HepG2 (cell line): Measurements from ENCODE around the gene IQCN. TPM values are rescaled to one million over a fixed set of nuclear protein-coding genes. Genes with fewer than 3 reads are reported as not detected.

Experiments used
- GTF2F1 ChIP-seq: fragments of 150-350 bp; IDR thresholded peaks from 2 replicates; pipeline ENCODE4 v1.6.1; 2014; ENCODE audit warnings: low read length
- KAT8 ChIP-seq: IDR thresholded peaks from 2 replicates; pipeline ENCODE4 v1.6.1; 2016; ENCODE audit warnings: missing genetic modification reagents, missing compliant biosample characterization
- MBNL3 ChIP-seq: fragments of 250-450 bp; sonication (Bioruptor Pico); conservative IDR thresholded peaks from 2 replicates; pipeline ENCODE4 v1.8.0; 2022; ENCODE audit warnings: mild to moderate bottlenecking, inconsistent platforms
- MXI1 ChIP-seq: IDR thresholded peaks from 3 replicates; pipeline ENCODE4 v1.6.1; 2012; ENCODE audit warnings: low read depth, low read length, inconsistent platforms, borderline replicate concordance
- PRMT3 ChIP-seq: sonication (generic); formaldehyde crosslinking; IDR thresholded peaks from 2 replicates; pipeline ENCODE4 v1.8.1; 2022; ENCODE audit warnings: low read depth, mild to moderate bottlenecking, moderate library complexity, missing genetic modification reagents, borderline replicate concordance
- RFXAP ChIP-seq: sonication (generic); formaldehyde crosslinking; IDR thresholded peaks from 2 replicates; pipeline ENCODE4 v1.4.0; 2020; ENCODE audit warnings: missing genetic modification reagents, borderline replicate concordance
- SSRP1 ChIP-seq: IDR thresholded peaks from 2 replicates; pipeline ENCODE4 v1.6.1; 2016; ENCODE audit warnings: control low read depth
- TBX2 ChIP-seq: sonication (generic); formaldehyde crosslinking; IDR thresholded peaks from 2 replicates; pipeline ENCODE4 v1.5.0; 2020; ENCODE audit warnings: missing genetic modification reagents, mild to moderate bottlenecking, borderline replicate concordance
- ZNF136 ChIP-seq: sonication (generic); formaldehyde crosslinking; IDR thresholded peaks from 2 replicates; pipeline ENCODE4 v1.8.1; 2022; ENCODE audit warnings: low read depth, mild to moderate bottlenecking, moderate library complexity, missing genetic modification reagents
- ZNF234 ChIP-seq: sonication (generic); formaldehyde crosslinking; conservative IDR thresholded peaks from 2 replicates; pipeline ENCODE4 v1.5.1; 2020; ENCODE audit warnings: mild to moderate bottlenecking, missing genetic modification reagents
- ZNF253 ChIP-seq: sonication (generic); formaldehyde crosslinking; IDR thresholded peaks from 2 replicates; pipeline ENCODE4 v1.8.0; 2022; ENCODE audit warnings: mild to moderate bottlenecking, missing genetic modification reagents, borderline replicate concordance
- ZNF615 ChIP-seq: sonication (generic); formaldehyde crosslinking; IDR thresholded peaks from 2 replicates; pipeline ENCODE4 v1.5.0; 2020; ENCODE audit warnings: mild to moderate bottlenecking, missing genetic modification reagents, borderline replicate concordance
- ZNF781 ChIP-seq: sonication (generic); formaldehyde crosslinking; IDR thresholded peaks from 2 replicates; pipeline ENCODE4 v1.5.1; 2020; ENCODE audit warnings: borderline replicate concordance, mild to moderate bottlenecking, missing genetic modification reagents; ENCODE audit errors: not compliant biosample characterization
- ZSCAN9 ChIP-seq: IDR thresholded peaks from 2 replicates; pipeline ENCODE4 v1.6.1; 2016; ENCODE audit warnings: borderline replicate concordance
- polyA plus RNA-seq, 8 experiments: library from polyadenylated mRNA; depleted of rRNA in 3 of 8; stranded (reverse) in 7 of 8; unstranded in 1 of 8; fragments of >200 nt; fragmentation: Illumina TruSeq in 4 of 8; extraction: Trizol in 4 of 8; gene quantifications; 2 replicates each; pipeline versions ENCODE4 v1.2.1 to v1.2.3, GENCODE V29; 2011 to 2016; ENCODE audit warnings: low read depth in 4 of 8, missing spikeins in 1 of 8, mixed read lengths in 1 of 8; ENCODE audit not compliant: insufficient read depth in 1 of 8
- total RNA-seq, 5 experiments: library from RNA; depleted of rRNA; stranded (reverse); fragments of >200 nt; fragmentation: Illumina TruSeq; extraction: Trizol; gene quantifications; 2 replicates each; pipeline ENCODE4 v1.2.3, GENCODE V29; 2016; ENCODE audit warnings: low read depth in 1 of 5
- TF ChIP-seq, protein P1 (sequence below): IDR thresholded peaks from 2 replicates; pipeline ENCODE4 v1.6.1; 2016
- TF ChIP-seq, protein P2 (sequence below): sonication (generic); formaldehyde crosslinking; IDR thresholded peaks from 2 replicates; pipeline ENCODE4 v1.4.0; 2020; ENCODE audit warnings: missing genetic modification reagents
- TF ChIP-seq, protein P3 (sequence below): sonication (generic); formaldehyde crosslinking; IDR thresholded peaks from 2 replicates; pipeline ENCODE4 v1.5.0; 2020; ENCODE audit warnings: mild to moderate bottlenecking, missing genetic modification reagents, borderline replicate concordance
- TF ChIP-seq, protein P4 (sequence below): sonication (generic); formaldehyde crosslinking; IDR thresholded peaks from 2 replicates; pipeline ENCODE4 v1.8.0; 2022; ENCODE audit warnings: mild to moderate bottlenecking, missing genetic modification reagents, moderate library complexity

IQCN gene
- total and polyA plus RNA-seq, 2 of the 13 experiments (the other 11 are each of a cell fraction or from before 2014, with no cell fraction given) = 0.04 to 0.18 TPM

DNA sequence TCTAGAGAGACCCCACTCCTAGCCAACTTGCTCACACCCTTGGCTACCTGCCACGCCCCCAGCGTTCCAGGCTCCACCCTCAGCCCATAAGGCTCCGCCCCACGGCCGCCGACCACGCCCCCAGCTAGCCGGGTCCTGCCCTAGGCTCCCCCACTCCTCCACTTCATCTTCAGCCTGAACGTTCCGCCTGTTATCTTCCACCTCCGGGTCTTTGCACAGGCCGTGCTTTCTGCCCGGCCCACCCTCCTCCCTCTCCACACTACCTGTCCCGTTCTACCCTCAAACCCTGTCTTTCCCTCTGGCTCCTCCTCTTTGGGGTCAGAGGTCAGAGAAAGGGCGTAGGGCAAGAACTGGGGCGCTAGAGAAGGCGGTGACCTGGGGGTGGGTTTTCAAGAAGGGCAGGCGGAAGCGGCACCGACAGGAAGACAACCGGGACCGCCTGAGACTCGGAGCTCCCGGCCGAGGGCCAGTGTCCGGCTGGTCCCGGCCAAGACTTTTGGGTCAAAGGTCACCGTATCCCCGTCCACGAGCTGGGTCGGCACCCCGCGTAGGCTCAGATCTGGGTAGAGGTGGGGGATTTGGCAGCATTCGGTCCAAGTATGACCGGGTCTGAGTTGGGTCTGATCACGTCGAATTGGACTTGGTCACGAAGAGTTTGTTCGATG lies 50.3 kb downstream of the IQCN start (continued):
- TF ChIP-seq, protein P1, sequence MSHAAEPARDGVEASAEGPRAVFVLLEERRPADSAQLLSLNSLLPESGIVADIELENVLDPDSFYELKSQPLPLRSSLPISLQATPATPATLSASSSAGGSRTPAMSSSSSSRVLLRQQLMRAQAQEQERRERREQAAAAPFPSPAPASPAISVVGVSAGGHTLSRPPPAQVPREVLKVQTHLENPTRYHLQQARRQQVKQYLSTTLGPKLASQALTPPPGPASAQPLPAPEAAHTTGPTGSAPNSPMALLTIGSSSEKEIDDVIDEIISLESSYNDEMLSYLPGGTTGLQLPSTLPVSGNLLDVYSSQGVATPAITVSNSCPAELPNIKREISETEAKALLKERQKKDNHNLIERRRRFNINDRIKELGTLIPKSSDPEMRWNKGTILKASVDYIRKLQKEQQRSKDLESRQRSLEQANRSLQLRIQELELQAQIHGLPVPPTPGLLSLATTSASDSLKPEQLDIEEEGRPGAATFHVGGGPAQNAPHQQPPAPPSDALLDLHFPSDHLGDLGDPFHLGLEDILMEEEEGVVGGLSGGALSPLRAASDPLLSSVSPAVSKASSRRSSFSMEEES (CRISPR knock-in tag) = no peak
- TF ChIP-seq RFXAP (no peak; the same call in 1 of the 2 replicates), KAT8 (CRISPR knock-in tag) (peak; percentile 53; the same call in 1 of the 2 replicates), ZNF253 (CRISPR knock-in tag) (no peak), ZNF136 (CRISPR knock-in tag) (no peak), GTF2F1 (no peak), ZSCAN9 (CRISPR knock-in tag) (no peak), ZNF615 (no peak), PRMT3 (CRISPR knock-in tag) (no peak), ZNF234 (CRISPR knock-in tag) (no peak), TBX2 (CRISPR knock-in tag) (peak; percentile 67), MBNL3 (CRISPR knock-in tag) (no peak), MXI1 (peak; percentile 20; the same call in 1 of the 3 replicates), SSRP1 (CRISPR knock-in tag) (0 out of 2 replicates have a peak, but pooled peaks have one; percentile 54), ZNF781 (CRISPR knock-in tag) (peak; percentile 59)
- TF ChIP-seq, protein P2, sequence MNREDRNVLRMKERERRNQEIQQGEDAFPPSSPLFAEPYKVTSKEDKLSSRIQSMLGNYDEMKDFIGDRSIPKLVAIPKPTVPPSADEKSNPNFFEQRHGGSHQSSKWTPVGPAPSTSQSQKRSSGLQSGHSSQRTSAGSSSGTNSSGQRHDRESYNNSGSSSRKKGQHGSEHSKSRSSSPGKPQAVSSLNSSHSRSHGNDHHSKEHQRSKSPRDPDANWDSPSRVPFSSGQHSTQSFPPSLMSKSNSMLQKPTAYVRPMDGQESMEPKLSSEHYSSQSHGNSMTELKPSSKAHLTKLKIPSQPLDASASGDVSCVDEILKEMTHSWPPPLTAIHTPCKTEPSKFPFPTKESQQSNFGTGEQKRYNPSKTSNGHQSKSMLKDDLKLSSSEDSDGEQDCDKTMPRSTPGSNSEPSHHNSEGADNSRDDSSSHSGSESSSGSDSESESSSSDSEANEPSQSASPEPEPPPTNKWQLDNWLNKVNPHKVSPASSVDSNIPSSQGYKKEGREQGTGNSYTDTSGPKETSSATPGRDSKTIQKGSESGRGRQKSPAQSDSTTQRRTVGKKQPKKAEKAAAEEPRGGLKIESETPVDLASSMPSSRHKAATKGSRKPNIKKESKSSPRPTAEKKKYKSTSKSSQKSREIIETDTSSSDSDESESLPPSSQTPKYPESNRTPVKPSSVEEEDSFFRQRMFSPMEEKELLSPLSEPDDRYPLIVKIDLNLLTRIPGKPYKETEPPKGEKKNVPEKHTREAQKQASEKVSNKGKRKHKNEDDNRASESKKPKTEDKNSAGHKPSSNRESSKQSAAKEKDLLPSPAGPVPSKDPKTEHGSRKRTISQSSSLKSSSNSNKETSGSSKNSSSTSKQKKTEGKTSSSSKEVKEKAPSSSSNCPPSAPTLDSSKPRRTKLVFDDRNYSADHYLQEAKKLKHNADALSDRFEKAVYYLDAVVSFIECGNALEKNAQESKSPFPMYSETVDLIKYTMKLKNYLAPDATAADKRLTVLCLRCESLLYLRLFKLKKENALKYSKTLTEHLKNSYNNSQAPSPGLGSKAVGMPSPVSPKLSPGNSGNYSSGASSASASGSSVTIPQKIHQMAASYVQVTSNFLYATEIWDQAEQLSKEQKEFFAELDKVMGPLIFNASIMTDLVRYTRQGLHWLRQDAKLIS (CRISPR knock-in tag) = no peak
- TF ChIP-seq, protein P3, sequence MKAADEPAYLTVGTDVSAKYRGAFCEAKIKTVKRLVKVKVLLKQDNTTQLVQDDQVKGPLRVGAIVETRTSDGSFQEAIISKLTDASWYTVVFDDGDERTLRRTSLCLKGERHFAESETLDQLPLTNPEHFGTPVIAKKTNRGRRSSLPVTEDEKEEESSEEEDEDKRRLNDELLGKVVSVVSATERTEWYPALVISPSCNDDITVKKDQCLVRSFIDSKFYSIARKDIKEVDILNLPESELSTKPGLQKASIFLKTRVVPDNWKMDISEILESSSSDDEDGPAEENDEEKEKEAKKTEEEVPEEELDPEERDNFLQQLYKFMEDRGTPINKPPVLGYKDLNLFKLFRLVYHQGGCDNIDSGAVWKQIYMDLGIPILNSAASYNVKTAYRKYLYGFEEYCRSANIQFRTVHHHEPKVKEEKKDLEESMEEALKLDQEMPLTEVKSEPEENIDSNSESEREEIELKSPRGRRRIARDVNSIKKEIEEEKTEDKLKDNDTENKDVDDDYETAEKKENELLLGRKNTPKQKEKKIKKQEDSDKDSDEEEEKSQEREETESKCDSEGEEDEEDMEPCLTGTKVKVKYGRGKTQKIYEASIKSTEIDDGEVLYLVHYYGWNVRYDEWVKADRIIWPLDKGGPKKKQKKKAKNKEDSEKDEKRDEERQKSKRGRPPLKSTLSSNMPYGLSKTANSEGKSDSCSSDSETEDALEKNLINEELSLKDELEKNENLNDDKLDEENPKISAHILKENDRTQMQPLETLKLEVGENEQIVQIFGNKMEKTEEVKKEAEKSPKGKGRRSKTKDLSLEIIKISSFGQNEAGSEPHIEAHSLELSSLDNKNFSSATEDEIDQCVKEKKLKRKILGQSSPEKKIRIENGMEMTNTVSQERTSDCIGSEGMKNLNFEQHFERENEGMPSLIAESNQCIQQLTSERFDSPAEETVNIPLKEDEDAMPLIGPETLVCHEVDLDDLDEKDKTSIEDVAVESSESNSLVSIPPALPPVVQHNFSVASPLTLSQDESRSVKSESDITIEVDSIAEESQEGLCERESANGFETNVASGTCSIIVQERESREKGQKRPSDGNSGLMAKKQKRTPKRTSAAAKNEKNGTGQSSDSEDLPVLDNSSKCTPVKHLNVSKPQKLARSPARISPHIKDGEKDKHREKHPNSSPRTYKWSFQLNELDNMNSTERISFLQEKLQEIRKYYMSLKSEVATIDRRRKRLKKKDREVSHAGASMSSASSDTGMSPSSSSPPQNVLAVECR (CRISPR knock-in tag) = peak; percentile 55; the same call in 1 of the 2 replicates
- TF ChIP-seq, protein P4, sequence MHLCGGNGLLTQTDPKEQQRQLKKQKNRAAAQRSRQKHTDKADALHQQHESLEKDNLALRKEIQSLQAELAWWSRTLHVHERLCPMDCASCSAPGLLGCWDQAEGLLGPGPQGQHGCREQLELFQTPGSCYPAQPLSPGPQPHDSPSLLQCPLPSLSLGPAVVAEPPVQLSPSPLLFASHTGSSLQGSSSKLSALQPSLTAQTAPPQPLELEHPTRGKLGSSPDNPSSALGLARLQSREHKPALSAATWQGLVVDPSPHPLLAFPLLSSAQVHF (CRISPR knock-in tag) = no peak
